ENCODE results near the gene STK25. TPM values are rescaled to one million over a fixed set of nuclear protein-coding genes. Genes with fewer than 3 reads are reported as not detected.
"Not testable (repeated sequence)": the region's sequence is repeated elsewhere in the genome, so short reads cannot be mapped to it uniquely, and the experiment has no call there.

STK25 gene
- total RNA-seq, 1 donor from 2014 or later, result 95.5 TPM

DNA sequence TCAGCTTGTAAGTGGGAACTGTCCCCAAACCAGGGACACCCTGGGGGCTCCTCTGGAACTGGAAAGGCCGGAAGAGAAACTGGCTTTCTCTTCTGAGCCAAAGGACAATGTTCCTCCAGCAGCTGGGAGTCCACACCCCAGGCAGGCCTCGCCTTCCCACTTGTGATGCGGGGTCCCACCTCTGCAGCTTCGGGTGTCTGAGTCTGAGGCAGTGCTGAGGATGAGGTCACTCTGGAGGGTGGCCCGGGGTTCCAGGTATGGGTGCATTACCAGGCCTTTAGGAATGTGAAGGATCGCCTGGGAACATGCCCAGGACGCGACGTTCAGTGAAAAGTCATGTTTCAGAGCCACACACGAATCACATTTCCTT is 32.0 kb upstream of the STK25 start:
- no peak for DNase-seq (ENCODE audit: low spot score)

DNA sequence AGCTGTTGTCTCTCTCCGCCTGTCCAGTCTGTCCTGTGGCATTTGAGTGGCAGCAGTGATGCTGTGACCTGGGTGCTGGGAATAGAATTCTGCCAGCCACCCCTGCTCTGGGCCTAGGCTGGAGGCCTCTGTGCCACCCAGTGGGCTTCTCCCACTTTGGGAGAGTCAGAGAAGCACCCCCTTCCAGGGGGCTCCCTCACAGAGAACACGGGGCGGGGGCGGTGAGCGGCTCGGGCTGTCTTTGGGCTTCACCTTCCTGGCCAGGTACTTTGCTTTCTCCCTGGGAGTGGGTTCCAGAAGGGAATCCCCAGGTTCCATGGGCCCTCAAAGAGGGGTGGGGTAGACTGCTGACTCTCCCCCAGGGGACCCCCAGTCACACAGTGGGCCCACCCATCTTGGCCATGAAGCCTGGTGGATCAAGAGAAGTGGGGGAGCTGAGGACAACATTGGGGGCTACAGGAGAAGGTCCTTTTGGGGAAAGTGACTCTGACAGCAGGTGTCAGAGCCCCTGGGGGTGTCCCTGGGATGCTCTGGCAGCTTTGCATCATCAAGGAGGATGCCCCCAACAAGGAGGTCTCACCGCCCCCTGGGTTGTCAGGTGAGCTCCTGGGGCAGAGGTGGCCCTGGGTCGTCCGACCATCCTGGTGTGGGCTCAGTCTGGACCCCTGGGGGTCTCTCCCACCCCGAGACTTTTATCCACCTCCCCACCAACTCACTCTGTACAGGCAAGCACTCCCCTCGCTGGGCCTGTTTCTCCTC is 31.4 kb upstream of the STK25 start:
- no peak for DNase-seq (ENCODE audit: low spot score)

DNA sequence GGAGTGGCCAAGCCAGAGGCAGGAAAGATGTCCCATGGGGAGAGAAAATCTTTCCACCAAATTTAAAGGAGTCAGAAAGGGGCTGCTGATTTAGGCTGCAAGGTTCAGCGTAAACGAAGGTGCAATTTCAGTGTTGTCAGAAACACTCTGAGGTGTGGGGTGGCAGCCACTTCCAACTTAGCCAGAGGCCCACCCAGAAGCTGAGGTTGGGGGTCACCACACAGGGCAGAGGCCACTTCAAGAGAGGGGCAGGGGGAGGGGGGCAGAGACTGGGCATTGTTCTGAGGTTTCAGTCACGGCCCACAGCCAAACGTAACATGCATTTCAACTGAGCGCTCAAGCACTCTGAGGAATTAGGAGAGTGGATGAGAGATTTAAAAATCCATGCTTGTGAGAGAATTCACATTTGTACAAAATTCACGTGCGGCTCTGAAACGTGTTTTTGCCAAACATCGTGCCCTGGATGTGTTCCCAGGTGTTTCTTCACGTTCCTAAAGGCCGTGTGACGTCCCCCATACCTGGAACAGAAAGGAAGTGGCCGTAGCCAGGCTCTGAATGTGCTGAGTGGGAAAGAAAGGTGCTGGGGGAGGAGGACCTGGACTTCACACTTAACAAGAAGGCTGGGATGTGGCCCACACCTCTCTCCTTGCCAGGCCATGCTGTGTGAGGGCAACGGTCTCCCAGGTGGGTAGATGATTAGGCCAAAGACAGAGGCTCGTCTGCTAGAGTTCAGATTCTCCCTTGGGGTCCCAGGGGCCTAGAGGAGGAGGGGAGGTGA is 30.6 kb upstream of the STK25 start:
- no peak for DNase-seq (ENCODE audit: low spot score)

DNA sequence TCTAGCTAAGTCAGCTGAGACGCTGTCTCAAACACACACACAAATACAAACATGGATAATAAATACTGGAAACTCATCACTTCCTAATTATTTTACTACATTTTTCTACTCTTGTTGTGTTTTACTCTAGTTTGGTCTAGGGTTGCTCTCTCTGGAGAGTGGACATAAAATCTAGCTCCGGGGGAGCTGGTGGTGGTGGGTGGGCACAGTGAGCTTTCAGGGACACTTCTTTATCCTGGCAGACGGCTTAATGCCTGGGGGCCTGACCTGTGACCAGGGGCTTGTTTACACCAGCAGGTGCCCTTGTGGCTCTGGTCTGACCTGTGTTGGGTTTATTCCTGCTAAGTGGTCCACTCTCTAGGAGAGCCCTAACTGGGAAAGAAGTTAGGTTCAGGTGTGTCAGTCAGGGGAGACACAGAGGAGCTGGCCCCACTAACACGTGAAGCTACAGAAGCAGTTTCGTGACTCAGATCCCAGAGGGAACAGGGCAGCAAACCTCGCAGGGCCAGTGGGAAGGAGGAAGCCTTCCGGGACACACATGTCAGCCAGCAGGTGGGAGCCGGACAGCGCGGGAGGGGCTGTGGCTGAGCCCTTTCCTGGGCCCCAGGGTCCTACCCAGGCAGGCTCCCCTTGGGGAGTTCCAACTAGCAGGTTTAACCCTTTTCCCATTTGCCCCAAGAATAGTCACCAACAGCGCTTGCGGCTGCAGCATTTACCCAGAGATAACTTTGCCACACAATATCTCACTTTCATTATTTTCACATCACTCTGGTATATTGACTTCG is 27.7 kb upstream of the STK25 start:
- DNase-seq (ENCODE audit: low spot score), result no peak

DNA sequence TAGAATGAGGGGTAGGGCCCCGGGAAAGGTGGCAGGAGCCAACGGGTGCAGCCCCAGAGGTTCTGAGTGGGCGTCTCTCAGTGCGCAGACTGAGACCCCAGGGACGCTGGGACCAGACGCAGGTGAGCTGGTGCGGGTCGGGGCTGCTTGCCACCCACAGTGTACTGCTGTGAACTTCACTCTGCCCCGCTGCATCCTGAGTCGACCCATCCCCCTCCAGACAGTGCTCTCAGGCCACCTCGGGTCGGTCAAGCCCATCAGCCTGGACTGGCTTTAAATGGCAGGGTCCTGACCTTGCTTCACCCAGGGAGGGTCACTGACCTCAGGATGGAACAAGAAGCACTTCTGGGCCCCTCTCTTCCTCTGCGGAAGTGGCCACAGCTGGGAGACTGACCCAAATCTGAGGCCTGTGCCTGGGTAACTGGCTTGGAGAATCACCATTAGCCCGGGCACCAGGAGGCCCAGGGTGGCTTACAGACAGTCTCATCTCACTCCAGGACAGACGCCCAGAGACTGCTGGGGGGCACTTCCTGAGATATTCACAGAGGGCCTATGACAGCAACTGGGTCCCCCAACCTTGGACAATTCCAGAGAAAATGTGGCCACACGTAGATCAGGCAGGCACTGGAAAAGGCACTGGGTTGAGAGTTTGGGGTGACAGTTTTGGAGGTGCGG is 26.5 kb upstream of the STK25 start:
- no peak for DNase-seq (ENCODE audit: low spot score)

DNA sequence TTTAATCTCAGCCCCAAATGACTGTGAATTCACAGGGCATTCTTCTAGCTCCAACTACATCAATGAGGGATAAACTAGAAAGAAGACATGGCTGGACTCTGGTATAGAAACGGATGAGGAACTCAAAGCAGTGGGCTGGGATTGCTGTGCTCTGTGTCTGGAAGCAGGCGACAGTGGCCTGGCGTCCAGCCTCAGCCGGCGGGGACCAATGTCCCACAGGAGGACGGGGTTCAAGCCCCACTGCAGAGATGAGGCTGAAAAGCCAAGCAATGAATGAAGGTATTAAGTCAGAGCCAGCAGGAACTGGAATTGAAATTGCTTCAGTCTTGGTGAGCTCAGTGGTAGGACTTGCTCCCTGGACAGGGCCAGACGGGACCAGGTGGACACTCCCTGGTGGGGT is 25.9 kb upstream of the STK25 start:
- no peak for DNase-seq (ENCODE audit: low spot score)

DNA sequence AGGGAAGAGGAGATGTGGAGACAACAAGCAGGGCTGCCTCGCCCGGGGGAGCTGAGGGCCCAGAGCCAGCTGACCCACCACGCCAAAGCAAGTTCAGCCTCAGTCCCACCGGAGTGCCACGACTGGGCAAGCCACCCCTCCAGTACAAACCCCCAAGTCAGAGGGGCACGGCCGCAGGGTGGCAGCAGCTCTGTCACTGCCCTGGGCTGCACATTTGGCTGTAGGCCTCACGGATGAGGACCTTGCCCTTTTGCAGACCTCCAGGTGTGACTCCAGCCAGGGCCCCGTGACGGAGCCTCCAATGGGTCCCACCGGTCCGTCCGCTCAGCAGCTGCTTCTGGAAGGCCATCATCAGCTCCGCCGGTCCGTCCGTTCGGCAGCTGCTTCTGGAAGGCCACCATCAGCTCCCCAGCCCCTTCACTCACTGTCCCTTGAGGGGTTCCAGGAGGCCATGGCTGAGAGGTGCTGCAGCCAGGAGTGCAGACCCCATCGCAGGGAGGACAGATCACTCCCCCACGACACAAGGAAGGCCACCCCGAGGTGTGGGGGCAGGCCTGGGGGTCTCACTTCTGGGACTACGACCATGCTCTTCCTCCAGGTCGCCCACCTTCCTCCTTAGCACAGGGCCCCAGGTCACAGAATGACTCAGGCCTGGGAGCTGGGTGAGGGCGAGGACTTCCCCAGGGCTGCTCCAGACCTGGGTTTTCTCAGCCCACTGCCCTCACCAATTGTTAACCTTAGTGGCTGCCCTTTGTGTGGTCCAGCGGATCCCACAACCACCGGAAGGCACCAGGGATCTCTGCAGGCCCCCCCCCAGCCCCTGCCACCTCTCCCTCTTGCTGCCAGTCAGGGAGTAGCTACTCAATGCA is 24.6 kb upstream of the STK25 start:
- DNase-seq (ENCODE audit: low spot score), result no peak

DNA sequence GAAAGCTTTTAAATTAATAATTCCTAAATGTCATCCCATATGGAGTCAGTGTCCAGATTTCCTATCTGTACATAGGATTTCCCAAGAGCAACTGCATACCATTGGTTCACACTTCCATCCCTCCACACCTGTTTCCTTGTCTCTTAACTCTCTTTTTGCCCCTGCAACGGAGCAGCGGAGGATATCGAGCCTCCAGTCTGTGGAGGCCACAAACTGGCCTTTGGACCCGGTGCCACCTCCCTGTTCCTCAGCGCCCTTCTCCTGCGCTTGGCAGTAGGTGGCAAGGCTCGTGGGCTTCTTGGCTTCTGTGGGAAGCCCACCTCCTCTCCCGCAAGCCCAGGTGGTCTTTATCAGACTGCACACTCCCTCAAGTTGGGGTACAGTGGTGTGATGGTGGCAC is 23.8 kb upstream of the STK25 start:
- DNase-seq (ENCODE audit: low spot score), result no peak

DNA sequence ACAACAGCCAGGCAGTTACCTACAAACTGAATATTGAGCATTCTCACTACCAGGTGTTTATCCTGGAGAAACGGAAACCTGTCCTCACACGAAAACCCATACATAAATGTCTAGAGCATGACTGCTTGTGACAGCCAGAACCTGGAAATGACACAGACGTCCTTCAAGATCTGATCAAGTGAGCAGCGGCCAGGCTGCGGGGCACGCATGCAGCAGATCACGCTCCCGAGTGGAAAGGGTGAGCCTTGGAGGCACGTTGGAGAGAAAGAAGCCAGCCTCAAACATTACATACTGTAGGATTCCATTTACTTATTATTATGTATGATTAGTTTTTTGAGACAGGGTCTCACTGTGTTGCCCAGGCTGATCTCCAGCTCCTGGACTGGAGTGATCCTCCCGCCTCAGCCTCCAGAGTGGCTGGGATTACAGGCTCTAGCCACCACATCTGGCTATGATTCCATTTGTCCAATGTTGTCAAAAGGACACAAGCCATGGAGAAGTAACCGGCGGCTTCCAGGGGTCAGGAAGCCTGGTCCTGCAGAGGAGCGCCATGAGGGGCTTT is 22.9 kb upstream of the STK25 start:
- DNase-seq (ENCODE audit: low spot score), result no peak

DNA sequence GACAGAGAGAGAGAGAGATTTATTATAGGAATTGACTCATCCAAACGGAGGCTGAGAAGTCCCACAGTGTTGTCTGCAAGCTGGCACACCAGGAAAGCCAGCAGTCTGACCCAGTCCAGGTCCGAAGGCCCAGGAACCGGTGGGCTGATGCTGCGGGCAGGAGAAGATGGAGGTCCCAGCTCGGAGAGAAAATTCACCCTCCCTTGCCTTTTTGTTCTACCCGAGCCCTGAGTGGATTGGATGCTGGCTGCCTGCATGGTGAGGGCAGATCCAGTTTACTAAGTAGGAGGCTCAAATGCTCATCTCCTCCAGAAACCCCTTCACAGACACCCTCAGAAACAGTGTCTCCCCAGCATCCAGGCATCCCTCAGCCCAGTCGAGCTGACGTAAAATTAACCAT is 22.2 kb upstream of the STK25 start:
- DNase-seq (ENCODE audit: low spot score), result no peak

DNA sequence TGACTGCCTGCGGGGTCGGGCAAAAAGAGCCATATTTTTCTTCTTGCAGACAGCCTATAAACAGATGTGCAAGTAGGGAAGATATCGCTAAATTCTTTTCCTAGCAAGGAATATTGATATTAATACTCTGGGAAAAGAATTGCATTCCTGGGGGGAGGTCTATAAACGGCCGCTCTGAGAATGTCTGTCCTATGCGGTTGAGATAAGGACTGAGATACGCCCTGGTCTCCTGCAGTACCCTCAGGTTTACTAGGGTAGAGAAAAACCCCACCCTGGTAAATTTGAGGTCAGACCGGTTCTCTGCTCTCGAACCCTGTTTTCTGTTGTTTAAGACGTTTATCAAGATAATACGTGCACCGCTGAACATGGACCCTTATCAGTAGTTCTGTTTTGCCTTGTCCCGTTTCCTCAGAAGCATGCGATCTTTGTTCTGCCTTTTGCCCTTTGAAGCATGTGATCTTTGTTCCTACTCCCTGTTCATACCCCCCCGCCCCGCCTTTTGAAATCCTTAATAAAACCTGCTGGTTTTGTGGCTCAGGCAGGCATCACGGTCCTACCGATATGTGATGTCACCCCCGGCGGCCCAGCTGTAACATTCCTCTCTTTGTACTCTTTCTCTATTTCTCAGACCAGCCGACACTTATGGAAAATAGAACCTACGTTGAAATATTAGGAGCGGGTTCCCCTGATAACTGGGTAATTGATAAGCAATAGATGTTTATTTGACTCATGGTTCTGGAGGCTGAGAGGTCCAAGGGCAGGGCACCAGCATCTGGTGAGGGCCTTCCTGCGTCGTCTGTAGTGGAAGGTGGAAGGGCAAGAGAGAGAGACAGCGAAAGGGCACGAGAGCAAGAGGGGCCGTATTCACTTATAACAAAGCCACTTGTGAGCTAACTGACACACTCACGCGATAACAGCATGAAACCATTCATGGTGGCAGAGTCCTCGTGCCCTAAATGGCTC is 17.7 kb upstream of the STK25 start:
- DNase-seq (ENCODE audit: low spot score), result not testable (repeated sequence)

DNA sequence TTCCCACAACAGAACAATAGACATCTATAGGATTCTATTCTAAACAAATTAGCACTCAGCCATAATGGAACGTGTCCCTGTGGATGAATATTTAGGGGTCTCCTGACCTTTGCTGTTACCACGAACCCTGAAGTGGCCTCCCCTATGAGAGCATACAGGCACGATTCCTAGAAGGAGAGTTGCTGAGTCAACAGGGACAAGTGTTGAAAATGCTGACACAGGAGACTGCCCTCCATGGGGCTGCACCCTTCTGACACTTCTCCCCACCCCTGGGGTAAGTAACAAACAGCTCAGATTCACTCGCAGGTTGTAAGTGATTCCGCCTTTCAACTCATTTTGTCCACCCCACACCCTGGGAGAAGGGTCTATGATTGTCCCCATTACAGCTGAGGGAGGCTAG is 14.1 kb upstream of the STK25 start:
- DNase-seq (ENCODE audit: low spot score), result no peak

DNA sequence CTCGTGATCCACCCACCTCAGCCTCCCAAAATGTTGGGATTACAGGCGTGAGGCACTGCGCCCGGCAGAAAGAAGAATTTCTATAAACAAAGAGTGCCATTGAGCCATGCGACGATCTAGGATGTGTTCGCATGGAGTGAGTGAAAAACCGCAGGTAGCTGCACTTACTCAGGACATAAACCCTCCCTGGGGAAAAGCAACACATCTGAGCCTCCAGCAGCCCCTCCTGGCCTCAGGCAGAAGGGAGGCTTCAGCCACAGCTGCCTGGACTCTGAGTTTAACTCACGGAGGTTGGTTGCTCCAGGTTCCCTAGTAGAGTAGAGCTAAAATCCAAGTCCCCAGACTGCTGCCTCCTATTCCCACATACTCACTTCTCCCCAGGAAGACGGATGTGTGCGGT is 11.3 kb upstream of the STK25 start:
- DNase-seq (ENCODE audit: low spot score), result no peak

DNA sequence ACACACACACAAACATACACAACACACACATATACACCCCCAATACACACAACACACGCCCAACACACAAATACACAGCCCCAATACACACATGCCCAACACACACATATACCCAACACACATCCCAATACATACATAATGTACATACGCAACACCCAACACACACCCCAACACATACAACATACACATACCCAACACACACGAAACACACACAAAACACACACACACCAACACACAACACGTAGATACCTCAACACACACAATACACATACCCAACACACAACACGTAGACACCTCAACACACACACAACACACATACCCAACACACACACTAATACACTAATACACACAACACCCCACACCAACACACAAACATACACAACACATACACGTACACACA is 8.9 kb upstream of the STK25 start:
- no peak for DNase-seq (ENCODE audit: low spot score)

DNA sequence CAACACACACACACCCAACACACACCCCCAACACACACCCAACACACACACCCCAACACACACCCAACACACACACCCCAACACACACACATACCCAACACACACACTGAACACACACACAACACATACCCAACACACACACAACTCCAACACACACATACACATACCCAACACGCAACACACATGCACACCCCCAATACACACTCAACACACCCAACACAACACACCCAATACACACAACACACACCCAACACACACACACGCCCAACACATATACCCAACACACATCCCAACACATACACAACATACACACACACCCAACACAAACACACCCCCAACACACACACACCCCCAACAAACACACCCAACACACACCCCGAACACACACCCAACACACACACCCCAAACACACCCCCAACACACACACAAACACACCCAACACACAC is 8.2 kb upstream of the STK25 start:
- no peak for DNase-seq (ENCODE audit: low spot score)

DNA sequence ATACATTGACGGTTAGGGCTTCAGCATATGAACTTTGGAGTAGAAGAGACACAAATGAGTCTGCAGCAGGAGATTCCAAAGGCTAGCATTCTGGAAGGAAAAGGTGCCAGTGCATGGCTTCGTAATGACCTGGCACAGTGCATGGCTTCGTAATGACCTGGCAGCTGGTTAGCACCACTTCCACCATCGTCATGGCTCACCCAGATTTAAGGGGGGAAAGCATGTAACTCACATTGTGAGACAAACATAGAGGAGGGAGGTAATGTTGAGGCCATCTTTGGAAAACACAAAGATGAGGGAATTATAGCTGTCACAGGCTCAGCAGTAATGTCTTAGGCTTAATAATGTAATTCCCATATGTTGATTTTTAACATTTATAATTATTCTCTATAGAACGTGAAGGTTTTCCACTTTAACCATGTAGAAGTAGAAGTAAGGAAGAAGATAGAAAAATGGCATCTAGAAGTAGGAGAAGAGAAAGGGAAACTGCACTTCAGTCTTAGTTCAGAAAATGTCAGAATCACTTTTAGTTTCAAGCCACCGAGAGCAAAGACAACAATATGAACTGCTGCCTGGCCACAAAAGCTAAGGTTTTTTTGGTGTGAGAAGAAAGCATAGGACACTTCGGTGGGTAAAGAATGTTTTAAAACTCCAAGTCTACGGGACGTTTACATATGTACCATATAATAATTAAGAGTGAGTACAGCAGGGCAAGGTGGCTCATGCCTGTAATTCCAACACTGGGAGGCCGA is 6.8 kb upstream of the STK25 start:
- no peak for DNase-seq (ENCODE audit: low spot score)

DNA sequence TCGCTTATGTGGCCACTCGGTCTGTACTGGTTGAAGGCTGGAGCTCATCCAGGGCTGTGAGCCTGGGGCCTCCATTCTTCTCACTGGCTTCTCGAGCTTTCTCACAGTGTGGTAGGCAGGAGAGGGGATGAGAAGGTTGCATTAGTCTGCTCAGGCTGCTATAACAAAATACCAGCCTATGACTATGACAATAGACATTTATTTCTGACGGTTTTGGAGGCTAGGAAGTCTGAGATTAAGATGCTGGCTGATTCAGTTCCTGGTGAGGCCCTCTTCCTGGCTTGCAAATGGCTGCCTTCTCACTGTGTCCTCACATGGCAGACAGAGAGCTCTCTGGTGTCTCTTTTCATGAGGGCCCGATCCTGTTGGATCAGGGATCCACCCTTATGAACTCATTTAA is 6.2 kb upstream of the STK25 start:
- no peak for DNase-seq (ENCODE audit: low spot score)

DNA sequence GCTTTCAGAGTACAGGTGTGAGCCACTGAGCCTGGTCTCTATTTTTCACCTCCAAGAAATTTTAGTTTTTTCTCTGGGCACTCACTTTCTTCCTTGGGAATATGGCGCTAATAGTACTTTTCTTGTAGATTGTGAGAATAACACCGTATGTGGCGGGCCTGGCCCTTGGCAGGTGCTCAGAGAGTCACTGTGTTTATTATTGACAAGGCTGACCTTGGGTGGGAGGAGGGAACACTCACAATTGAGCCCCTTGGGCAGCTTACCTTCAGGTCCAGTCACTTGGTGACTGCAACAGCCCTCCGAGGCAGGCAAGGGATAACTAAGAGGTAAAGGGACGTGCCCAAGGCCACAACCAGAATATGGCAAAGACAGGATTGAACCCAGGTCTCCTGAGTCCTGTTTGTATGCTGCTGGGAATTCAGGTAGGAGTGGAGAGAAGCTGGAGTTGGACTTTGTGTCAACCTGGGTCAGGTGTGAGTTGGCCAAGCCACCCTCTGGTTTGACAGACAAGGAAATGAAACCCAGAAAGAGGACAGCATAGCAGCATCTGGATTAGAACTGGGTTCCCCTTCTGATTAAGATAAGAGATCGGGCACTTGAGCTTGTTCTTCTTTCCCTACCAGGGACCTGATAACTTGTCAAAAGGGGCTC is 2.8 kb upstream of the STK25 start:
- DNase-seq (ENCODE audit: low spot score), result no peak

Data from mesenteric fat pad (tissue), 1 donor.